Measurements from ENCODE around the gene C5orf34. TPM values are rescaled to one million over a fixed set of nuclear protein-coding genes. Genes with fewer than 3 reads are reported as not detected.

Gene C5orf34
- total RNA-seq (under 1 TPM; 0.22 to 0.56 (median 0.41) TPM), polyA plus RNA-seq (under 1 TPM; 0.27 to 0.40 TPM)

DNA sequence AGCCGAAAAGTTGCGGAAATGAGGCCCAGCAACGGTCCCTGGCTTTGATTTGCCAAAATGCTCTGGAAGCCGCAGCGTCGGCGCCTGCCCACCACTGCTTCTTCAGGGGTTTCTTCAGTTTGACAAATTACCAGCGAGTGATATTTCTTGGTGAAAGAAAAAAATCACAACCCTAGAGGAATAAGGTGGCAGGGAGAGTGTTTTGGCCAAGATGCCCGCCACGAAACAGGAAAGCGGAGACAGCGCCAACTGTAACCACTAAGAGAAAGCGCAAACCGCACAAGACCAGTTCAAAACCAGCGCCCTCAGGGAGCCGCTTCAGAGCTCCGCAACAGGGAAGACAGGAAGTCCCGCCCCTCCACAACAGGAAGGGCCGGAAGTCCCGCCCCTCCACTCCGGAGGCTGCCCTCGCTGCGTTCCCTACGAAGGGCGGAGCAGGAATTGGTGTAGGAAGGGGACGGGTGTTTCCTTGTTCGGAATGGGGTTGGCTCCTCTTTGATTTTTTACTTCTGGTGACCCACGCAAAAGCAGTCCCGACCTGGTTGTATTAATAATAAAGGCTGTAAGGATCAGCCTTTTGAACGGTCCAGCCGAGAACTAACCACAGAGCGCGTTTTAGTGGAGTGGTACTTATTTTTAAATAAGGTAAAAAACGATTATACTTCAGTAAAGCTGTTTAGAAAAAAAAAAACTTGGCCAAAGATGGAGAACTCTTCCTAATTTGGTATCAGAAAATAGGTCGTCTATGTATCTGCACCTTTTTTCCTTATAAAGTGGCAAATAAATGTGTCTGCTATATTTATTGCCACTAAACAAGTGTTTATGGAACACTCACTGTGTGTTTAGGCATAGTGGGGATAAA, at the start of gene C5orf34:
Gene C5orf34 (minus strand): TSS at position 333 of the 862 bp plus-strand sequence. CDS start 5,809 bp downstream, outside the sequence.
- ATAC-seq: peak; percentile 100
- TF ChIP-seq, protein P1, sequence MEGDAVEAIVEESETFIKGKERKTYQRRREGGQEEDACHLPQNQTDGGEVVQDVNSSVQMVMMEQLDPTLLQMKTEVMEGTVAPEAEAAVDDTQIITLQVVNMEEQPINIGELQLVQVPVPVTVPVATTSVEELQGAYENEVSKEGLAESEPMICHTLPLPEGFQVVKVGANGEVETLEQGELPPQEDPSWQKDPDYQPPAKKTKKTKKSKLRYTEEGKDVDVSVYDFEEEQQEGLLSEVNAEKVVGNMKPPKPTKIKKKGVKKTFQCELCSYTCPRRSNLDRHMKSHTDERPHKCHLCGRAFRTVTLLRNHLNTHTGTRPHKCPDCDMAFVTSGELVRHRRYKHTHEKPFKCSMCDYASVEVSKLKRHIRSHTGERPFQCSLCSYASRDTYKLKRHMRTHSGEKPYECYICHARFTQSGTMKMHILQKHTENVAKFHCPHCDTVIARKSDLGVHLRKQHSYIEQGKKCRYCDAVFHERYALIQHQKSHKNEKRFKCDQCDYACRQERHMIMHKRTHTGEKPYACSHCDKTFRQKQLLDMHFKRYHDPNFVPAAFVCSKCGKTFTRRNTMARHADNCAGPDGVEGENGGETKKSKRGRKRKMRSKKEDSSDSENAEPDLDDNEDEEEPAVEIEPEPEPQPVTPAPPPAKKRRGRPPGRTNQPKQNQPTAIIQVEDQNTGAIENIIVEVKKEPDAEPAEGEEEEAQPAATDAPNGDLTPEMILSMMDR (IDR thresholded peaks at IDR 0.05): no peak
- peaks cover 0 to 9% (median 0%) of the 10 kb centered on the region in 3 donors for H3K4me1 ChIP-seq
- intact Hi-C loops (cut with DNase I): no loop called here
- DNase-seq: peak; percentile 92 to 97 (median 96)
- H3K27me3 ChIP-seq: no peaks in the 10 kb centered on the region
- WGBS, 2 donors: 0 to 1% methylated on average over 35 of the region's 35 CpGs
- no peaks in the 10 kb centered on the region for H3K36me3 ChIP-seq
- peak within 1 kb of the TSS; percentile 35 to 68 (median 55) for H3K4me3 ChIP-seq
- FAIRE-seq: peak; percentile 39
- peak within 1 kb of the TSS; percentile 41 to 89 (median 78) for H3K27ac ChIP-seq
- H3K9me3 ChIP-seq: no peaks in the 10 kb centered on the region

DNA sequence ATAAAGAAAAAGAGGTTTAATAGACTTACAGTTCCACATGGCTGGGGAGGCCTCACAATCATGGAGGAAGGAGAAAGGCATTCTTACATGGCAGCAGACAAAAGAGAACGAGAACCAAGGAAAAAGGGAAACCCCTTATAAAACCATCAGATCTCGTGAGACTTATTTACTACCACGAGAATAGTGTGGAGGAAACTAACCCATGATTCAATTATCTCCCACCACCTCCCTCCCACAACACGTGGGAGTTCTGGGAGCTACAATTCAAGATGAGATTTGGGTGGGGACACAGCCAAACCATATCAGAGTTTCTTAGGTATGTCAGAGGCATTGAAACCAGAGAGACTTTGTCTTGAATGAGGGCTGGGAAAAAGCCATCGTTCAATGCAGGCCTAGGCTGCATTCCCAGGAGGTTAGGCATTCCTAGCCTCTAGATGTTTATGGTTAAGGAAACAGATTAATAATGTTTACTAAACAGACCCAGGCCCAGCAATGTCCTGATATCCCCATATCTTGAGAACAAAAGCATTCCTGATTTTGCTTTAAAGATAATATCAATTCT, 49.4 kb upstream of the C5orf34 start:
- DNase-seq (no peak), ATAC-seq (no peak), FAIRE-seq (no peak)
- H3K36me3 ChIP-seq: no peaks in the 10 kb centered on the region
- no peak overlapping the region for H3K4me3 ChIP-seq
- no peaks in the 10 kb centered on the region for H3K4me1 ChIP-seq
- WGBS, 2 donors: 64 to 68% methylated on average over 5 of the region's 5 CpGs
- intact Hi-C loops (cut with DNase I): no loop called here
- no peaks in the 10 kb centered on the region for H3K27me3 ChIP-seq
- TF ChIP-seq, protein P1 (IDR thresholded peaks at IDR 0.05): no peak
- no peak overlapping the region for H3K27ac ChIP-seq
- no peaks in the 10 kb centered on the region for H3K9me3 ChIP-seq

GRCh38 chr5:43563321-43563720, 48.4 kb upstream of the C5orf34 start:
- ATAC-seq (no peak), FAIRE-seq (no peak)
- 51 to 53% methylated on average over 3 of the region's 3 CpGs for WGBS, 2 donors

GRCh38 chr5:43561356-43561755, 46.4 kb upstream of the C5orf34 start:
- Histone ChIP-seq H3K4me3 (no peak overlapping the region), H3K27me3 (no peaks in the 10 kb centered on the region), H3K4me1 (no peaks in the 10 kb centered on the region), H3K27ac (no peak overlapping the region), H3K9me3 (no peaks in the 10 kb centered on the region), H3K36me3 (no peaks in the 10 kb centered on the region)
- ATAC-seq (no peak), FAIRE-seq (no peak), DNase-seq (no peak)
- intact Hi-C loops (cut with DNase I): no loop called here
- TF ChIP-seq, protein P1 (IDR thresholded peaks at IDR 0.05): no peak

More at GRCh38 chr5:43563321-43563720, 48.4 kb upstream of the C5orf34 start:
- TF ChIP-seq, protein P1 (IDR thresholded peaks at IDR 0.05): no peak
- Histone ChIP-seq H3K9me3 (no peaks in the 10 kb centered on the region), H3K36me3 (no peaks in the 10 kb centered on the region), H3K4me3 (no peak overlapping the region), H3K27me3 (no peaks in the 10 kb centered on the region), H3K4me1 (no peaks in the 10 kb centered on the region), H3K27ac (no peak overlapping the region)
- intact Hi-C loops (cut with DNase I): no loop called here
- no peak for DNase-seq
